SK-N-SH treated with all-trans-retinoic acid at 6 μM for 48 hours (cell line): ENCODE results near the gene NHS.
"Not testable (repeated sequence)": the region's sequence is repeated elsewhere in the genome, so short reads cannot be mapped to it uniquely, and the experiment has no call there.

Source experiments
- ATAC-seq: fragments of 200-7000 bp; cut with Tn5 transposase; 3 replicates; pipeline ENCODE4 v1.9.1; 2020; ENCODE audit warnings: mild to moderate bottlenecking, moderate library complexity
- ARNTL ChIP-seq: fragments of 450-650 bp; formaldehyde crosslinking; IDR thresholded peaks from 2 replicates; pipeline ENCODE4 v1.5.0; 2020; ENCODE audit warnings: low read depth, mild to moderate bottlenecking, moderate library complexity, borderline replicate concordance
- BACH2 ChIP-seq: fragments of 250-450 bp; sonication (Bioruptor Pico); IDR thresholded peaks from 2 replicates; pipeline ENCODE4 v1.9.0; 2021; ENCODE audit warnings: mild to moderate bottlenecking, borderline replicate concordance
- CSDC2 ChIP-seq: fragments of 250-450 bp; sonication (Bioruptor Pico); IDR thresholded peaks from 2 replicates; pipeline ENCODE4 v1.5.0; 2020; ENCODE audit warnings: mild to moderate bottlenecking, moderate library complexity
- CSRNP3 ChIP-seq: fragments of 250-450 bp; sonication (Bioruptor Pico); IDR thresholded peaks from 2 replicates; pipeline ENCODE4 v1.5.1; 2021; ENCODE audit warnings: mild to moderate bottlenecking, moderate library complexity
- ESRRG ChIP-seq: fragments of 250-450 bp; sonication (Bioruptor Pico); IDR thresholded peaks from 2 replicates; pipeline ENCODE4 v1.6.1; 2021; ENCODE audit warnings: mild to moderate bottlenecking
- GLIS3 ChIP-seq: fragments of 250-450 bp; sonication (Bioruptor Pico); IDR thresholded peaks from 2 replicates; pipeline ENCODE4 v1.5.0; 2020; ENCODE audit warnings: mild to moderate bottlenecking, moderate library complexity
- ISL1 ChIP-seq: fragments of 250-450 bp; sonication (Bioruptor Pico); IDR thresholded peaks from 2 replicates; pipeline ENCODE4 v2.1.2; 2022; ENCODE audit warnings: mild to moderate bottlenecking, moderate library complexity
- OSR1 ChIP-seq: fragments of 250-450 bp; sonication (Bioruptor Pico); IDR thresholded peaks from 2 replicates; pipeline ENCODE4 v1.8.0; 2022; ENCODE audit warnings: moderate library complexity, mild to moderate bottlenecking, inconsistent platforms
- PATZ1 ChIP-seq: fragments of 250-450 bp; sonication (Bioruptor Pico); IDR thresholded peaks from 2 replicates; pipeline ENCODE4 v1.8.0; 2020; ENCODE audit warnings: mild to moderate bottlenecking, moderate library complexity, borderline replicate concordance
- POU6F1 ChIP-seq: fragments of 250-450 bp; sonication (Bioruptor Pico); IDR thresholded peaks from 2 replicates; pipeline ENCODE4 v1.8.0; 2021; ENCODE audit warnings: low read depth, mild to moderate bottlenecking, moderate library complexity, borderline replicate concordance
- PPARA ChIP-seq: fragments of 250-450 bp; sonication (Bioruptor Pico); IDR thresholded peaks from 2 replicates; pipeline ENCODE4 v1.5.0; 2020; ENCODE audit warnings: mild to moderate bottlenecking, borderline replicate concordance
- RARB ChIP-seq: fragments of 250-450 bp; sonication (Bioruptor Pico); IDR thresholded peaks from 2 replicates; pipeline ENCODE4 v1.8.0; 2021; ENCODE audit warnings: mild to moderate bottlenecking, moderate library complexity
- SNAI2 ChIP-seq: fragments of 250-450 bp; sonication (Bioruptor Pico); IDR thresholded peaks from 2 replicates; pipeline ENCODE4 v1.5.0; 2020; ENCODE audit warnings: mild to moderate bottlenecking, moderate library complexity
- TCF4 ChIP-seq: fragments of 250-450 bp; sonication (Bioruptor Pico); IDR thresholded peaks from 2 replicates; pipeline ENCODE4 v1.8.0; 2021; ENCODE audit warnings: mild to moderate bottlenecking, moderate library complexity, borderline replicate concordance
- TOX ChIP-seq: fragments of 250-450 bp; sonication (Bioruptor Pico); IDR thresholded peaks from 2 replicates; pipeline ENCODE4 v1.8.0; 2021; ENCODE audit warnings: mild to moderate bottlenecking, moderate library complexity, borderline replicate concordance
- TSHZ2 ChIP-seq: fragments of 250-450 bp; sonication (Bioruptor Pico); IDR thresholded peaks from 2 replicates; pipeline ENCODE4 v1.5.0; 2020; ENCODE audit warnings: mild to moderate bottlenecking, moderate library complexity
- ZC3H10 ChIP-seq: fragments of 250-450 bp; sonication (Bioruptor Pico); IDR thresholded peaks from 2 replicates; pipeline ENCODE4 v1.5.1; 2021; ENCODE audit warnings: mild to moderate bottlenecking, moderate library complexity
- ZFP3 ChIP-seq: fragments of 250-450 bp; sonication (Bioruptor Pico); IDR thresholded peaks from 2 replicates; pipeline ENCODE4 v1.5.0; 2020; ENCODE audit warnings: mild to moderate bottlenecking, moderate library complexity
- ZFP30 ChIP-seq: fragments of 450-650 bp; formaldehyde crosslinking; IDR thresholded peaks from 2 replicates; pipeline ENCODE4 v1.5.0; 2022; ENCODE audit warnings: mild to moderate bottlenecking, moderate library complexity
- ZNF565 ChIP-seq: fragments of 450-650 bp; formaldehyde crosslinking; conservative IDR thresholded peaks from 2 replicates; pipeline ENCODE4 v1.5.0; 2020; ENCODE audit warnings: low read depth, mild to moderate bottlenecking, moderate library complexity
- ZNF70 ChIP-seq: fragments of 450-650 bp; formaldehyde crosslinking; IDR thresholded peaks from 2 replicates; pipeline ENCODE4 v1.5.0; 2020; ENCODE audit warnings: mild to moderate bottlenecking, moderate library complexity
- ZNF8 ChIP-seq: fragments of 450-650 bp; formaldehyde crosslinking; IDR thresholded peaks from 2 replicates; pipeline ENCODE4 v1.5.0; 2020; ENCODE audit warnings: mild to moderate bottlenecking, moderate library complexity
- TF ChIP-seq, protein P1 (sequence below): fragments of 250-450 bp; sonication (Bioruptor Pico); IDR thresholded peaks from 2 replicates; pipeline ENCODE4 v1.5.1; 2020; ENCODE audit warnings: low read depth, mild to moderate bottlenecking, moderate library complexity

The NHS gene

DNA sequence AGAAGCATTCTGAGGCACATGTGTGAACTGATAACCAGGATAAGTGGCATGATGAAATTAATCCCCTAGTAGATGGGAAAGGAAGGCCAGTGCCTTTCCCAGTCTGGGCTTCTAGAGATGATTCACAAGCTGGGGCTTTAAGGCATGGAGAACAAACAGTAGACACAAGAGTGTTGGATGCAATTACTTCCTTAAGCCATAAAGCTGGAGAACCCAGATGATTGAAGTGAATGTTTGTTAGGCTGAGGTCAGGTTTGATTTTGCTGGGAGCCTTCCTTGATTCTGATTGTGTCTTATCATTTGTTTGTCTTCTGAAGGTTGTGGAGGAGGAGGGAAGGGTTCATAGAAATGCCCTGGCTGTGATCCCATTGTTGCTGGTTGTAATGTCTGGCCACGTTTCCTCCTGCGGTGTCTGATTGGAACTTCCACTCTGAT is 125.2 kb downstream of the NHS start:
- no peak for ATAC-seq
- TF ChIP-seq CSRNP3 (no peak), ZFP30 (no peak), POU6F1 (CRISPR knock-in tag) (no peak), ZNF70 (no peak), ZNF565 (CRISPR knock-in tag) (no peak), OSR1 (CRISPR knock-in tag) (no peak), GLIS3 (CRISPR knock-in tag) (no peak), TOX (CRISPR knock-in tag) (no peak), ZFP3 (CRISPR knock-in tag) (no peak), PPARA (no peak), CSDC2 (no peak), SNAI2 (CRISPR knock-in tag) (no peak), ZNF8 (CRISPR knock-in tag) (no peak), TCF4 (CRISPR knock-in tag) (no peak), ESRRG (CRISPR knock-in tag) (no peak), ARNTL (CRISPR knock-in tag) (no peak), ZC3H10 (CRISPR knock-in tag) (no peak), ISL1 (no peak), PATZ1 (CRISPR knock-in tag) (no peak)
- TF ChIP-seq, protein P1, sequence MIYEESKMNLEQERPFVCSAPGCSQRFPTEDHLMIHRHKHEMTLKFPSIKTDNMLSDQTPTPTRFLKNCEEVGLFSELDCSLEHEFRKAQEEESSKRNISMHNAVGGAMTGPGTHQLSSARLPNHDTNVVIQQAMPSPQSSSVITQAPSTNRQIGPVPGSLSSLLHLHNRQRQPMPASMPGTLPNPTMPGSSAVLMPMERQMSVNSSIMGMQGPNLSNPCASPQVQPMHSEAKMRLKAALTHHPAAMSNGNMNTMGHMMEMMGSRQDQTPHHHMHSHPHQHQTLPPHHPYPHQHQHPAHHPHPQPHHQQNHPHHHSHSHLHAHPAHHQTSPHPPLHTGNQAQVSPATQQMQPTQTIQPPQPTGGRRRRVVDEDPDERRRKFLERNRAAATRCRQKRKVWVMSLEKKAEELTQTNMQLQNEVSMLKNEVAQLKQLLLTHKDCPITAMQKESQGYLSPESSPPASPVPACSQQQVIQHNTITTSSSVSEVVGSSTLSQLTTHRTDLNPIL (CRISPR knock-in tag): no peak

DNA sequence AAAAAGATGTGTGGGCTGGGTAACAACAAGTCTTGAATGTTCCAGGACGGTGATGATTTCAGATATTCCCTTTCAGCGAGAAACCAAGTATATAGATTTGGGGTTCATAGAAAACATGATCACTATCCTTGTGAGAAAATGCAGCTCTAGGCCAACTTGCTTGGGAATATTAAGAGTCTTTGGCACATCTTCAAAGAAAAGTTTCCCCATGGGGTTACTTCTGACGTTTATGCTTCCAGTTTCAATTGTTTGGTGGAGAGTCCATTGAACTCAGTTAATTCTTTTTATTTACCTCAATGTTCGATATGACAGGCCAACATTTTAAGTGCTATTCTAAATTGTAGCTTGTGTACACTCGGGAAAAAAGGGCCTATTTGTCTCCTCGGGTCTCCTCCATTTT is 126.7 kb downstream of the NHS start:
- TF ChIP-seq ZNF70: no peak
- TF ChIP-seq GLIS3 (CRISPR knock-in tag): no peak
- no peak for TF ChIP-seq ZNF8 (CRISPR knock-in tag)
- TF ChIP-seq ZNF565 (CRISPR knock-in tag): no peak
- TF ChIP-seq RARB (CRISPR knock-in tag): no peak
- TF ChIP-seq BACH2: no peak
- TF ChIP-seq ARNTL (CRISPR knock-in tag): no peak
- no peak for TF ChIP-seq PATZ1 (CRISPR knock-in tag)
- ATAC-seq: no peak

- ATAC-seq: not testable (repeated sequence)
Observed at GRCh38 chrX:17506352-17506751, 131.4 kb downstream of the NHS start.

GRCh38 chrX:17511556-17511955 is 136.6 kb downstream of the NHS start:
- no peak for ATAC-seq
- TF ChIP-seq PPARA: no peak
- TF ChIP-seq ZFP30: no peak
- TF ChIP-seq ZFP3 (CRISPR knock-in tag): no peak
- TF ChIP-seq RARB (CRISPR knock-in tag): no peak
- TF ChIP-seq ESRRG (CRISPR knock-in tag): no peak
- TF ChIP-seq SNAI2 (CRISPR knock-in tag): no peak
- no peak for TF ChIP-seq TCF4 (CRISPR knock-in tag)
- TF ChIP-seq BACH2: no peak
- TF ChIP-seq ARNTL (CRISPR knock-in tag): no peak
- TF ChIP-seq TSHZ2: no peak
- TF ChIP-seq PATZ1 (CRISPR knock-in tag): no peak
- TF ChIP-seq ZNF8 (CRISPR knock-in tag): no peak
- no peak for TF ChIP-seq ZNF565 (CRISPR knock-in tag)
- TF ChIP-seq ISL1: no peak
- TF ChIP-seq OSR1 (CRISPR knock-in tag): no peak
- no peak for TF ChIP-seq GLIS3 (CRISPR knock-in tag)
